Ectodermal cell (in vitro differentiated cells): ENCODE results near the gene CTNNA2.

Experiments used
- H3K27ac ChIP-seq: 2 replicates; pipeline ENCODE4 v1.7.0; 2013; ENCODE audit warnings: mild to moderate bottlenecking, low read depth, low read length; ENCODE audit not compliant: insufficient read depth, poor library complexity, severe bottlenecking
- H3K27me3 ChIP-seq: 2 replicates; pipeline ENCODE4 v1.7.0; 2013; ENCODE audit warnings: mild to moderate bottlenecking, low read length; ENCODE audit not compliant: insufficient read depth, control insufficient read depth, poor library complexity, severe bottlenecking
- H3K36me3 ChIP-seq: one replicate; pipeline ENCODE4 v1.7.0; 2013; ENCODE audit warnings: low read length; ENCODE audit not compliant: control insufficient read depth, insufficient read depth
- H3K4me1 ChIP-seq: one replicate; pipeline ENCODE4 v1.7.0; 2013; ENCODE audit warnings: low read length; ENCODE audit not compliant: control insufficient read depth, insufficient read depth
- H3K4me3 ChIP-seq: 2 replicates; pipeline ENCODE4 v1.7.0; 2013; ENCODE audit warnings: low read depth, low read length, control low read depth; ENCODE audit not compliant: insufficient read depth
- H3K9me3 ChIP-seq: 2 replicates; pipeline ENCODE4 v1.7.0; 2013; ENCODE audit warnings: mild to moderate bottlenecking, low read length, moderate library complexity; ENCODE audit not compliant: control insufficient read depth
- WGBS, 2 experiments: methylation state at CpG; one replicate each; pipeline ENCODE4 v1.1.7; 2013; ENCODE audit warnings: missing lambda C conversion rate in 2 of 2; 5-methylcytosine and 5-hydroxymethylcytosine counted together

CTNNA2 gene

GRCh38 chr2:79903222-79904000, 390.6 kb downstream of the CTNNA2 start:
- no peak overlapping the region for H3K27ac ChIP-seq
- no peaks in the 10 kb centered on the region for H3K36me3 ChIP-seq
- H3K4me1 ChIP-seq, result no peaks in the 10 kb centered on the region
- 88 to 91% methylated on average over 4 to 5 of the region's 5 CpGs for WGBS, 2 experiments
- H3K4me3 ChIP-seq, result no peak overlapping the region
- no peaks in the 10 kb centered on the region for H3K9me3 ChIP-seq
- no peaks in the 10 kb centered on the region for H3K27me3 ChIP-seq

- no peaks in the 10 kb centered on the region for H3K9me3 ChIP-seq
- no peaks in the 10 kb centered on the region for H3K27me3 ChIP-seq
- 90 to 93% methylated on average over 10 of the region's 10 CpGs for WGBS, 2 experiments
- no peaks in the 10 kb centered on the region for H3K4me1 ChIP-seq
- H3K36me3 ChIP-seq, result no peaks in the 10 kb centered on the region
- H3K27ac ChIP-seq, result no peak overlapping the region
- H3K4me3 ChIP-seq, result no peak overlapping the region
These were observed 393.5 kb downstream of the CTNNA2 start for GRCh38 chr2:79906139-79906890.

DNA sequence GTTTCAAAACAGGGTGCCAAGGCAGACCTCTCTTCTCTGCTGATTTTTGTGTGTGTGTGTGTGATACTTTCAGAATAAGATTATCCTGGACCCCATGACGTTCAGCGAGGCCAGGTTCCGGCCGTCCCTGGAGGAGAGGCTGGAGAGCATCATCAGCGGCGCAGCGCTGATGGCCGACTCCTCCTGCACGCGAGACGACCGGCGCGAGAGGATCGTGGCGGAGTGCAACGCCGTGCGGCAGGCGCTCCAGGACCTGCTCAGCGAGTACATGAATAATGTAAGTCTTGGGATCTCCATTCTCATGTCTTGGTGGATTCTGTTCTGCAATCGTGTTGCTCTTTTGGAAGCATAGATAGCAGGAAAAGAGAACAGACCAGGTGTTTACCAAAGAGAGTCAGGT, 396.7 kb downstream of the CTNNA2 start:
- no peak overlapping the region for H3K4me3 ChIP-seq
- H3K4me1 ChIP-seq, result no peaks in the 10 kb centered on the region
- WGBS, 2 experiments, result 95 to 96% methylated on average over 22 of the region's 22 CpGs
- H3K36me3 ChIP-seq, result no peaks in the 10 kb centered on the region
- H3K27ac ChIP-seq, result no peak overlapping the region
- no peaks in the 10 kb centered on the region for H3K9me3 ChIP-seq
- H3K27me3 ChIP-seq, result no peaks in the 10 kb centered on the region

DNA sequence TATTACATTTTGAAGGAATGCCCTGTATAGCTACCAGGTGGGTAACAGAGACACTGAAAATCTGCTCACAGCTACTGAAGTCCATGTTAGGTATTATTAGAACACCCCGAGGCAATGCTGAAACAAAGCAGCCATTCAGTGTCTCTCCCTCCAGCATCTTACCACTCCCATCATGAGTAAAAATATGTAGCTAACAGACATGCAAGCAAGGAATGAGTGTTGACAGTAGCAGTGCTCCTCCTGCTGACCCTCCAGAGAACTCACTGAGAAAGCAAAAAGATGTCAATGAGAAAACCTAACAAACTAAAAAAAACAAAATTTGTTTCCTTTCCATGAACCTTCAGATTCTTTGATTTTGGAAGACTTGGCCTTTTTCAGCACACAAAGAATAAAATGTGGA, 397.8 kb downstream of the CTNNA2 start:
- no peak overlapping the region for H3K27ac ChIP-seq
- H3K4me1 ChIP-seq, result no peaks in the 10 kb centered on the region
- no peaks in the 10 kb centered on the region for H3K36me3 ChIP-seq
- H3K4me3 ChIP-seq, result no peak overlapping the region
- H3K27me3 ChIP-seq, result no peaks in the 10 kb centered on the region
- no peaks in the 10 kb centered on the region for H3K9me3 ChIP-seq
- 88 to 100% methylated on average over 1 of the region's 1 CpG for WGBS, 2 experiments

GRCh38 chr2:79915455-79915854, 402.6 kb downstream of the CTNNA2 start:
- WGBS, 2 experiments, result 86 to 94% methylated on average over 3 of the region's 4 CpGs
- Histone ChIP-seq H3K4me3 (no peak overlapping the region), H3K27me3 (no peaks in the 10 kb centered on the region), H3K4me1 (no peaks in the 10 kb centered on the region), H3K36me3 (no peaks in the 10 kb centered on the region), H3K9me3 (no peaks in the 10 kb centered on the region), H3K27ac (no peak overlapping the region)

GRCh38 chr2:79916285-79916684, 403.4 kb downstream of the CTNNA2 start:
- Histone ChIP-seq H3K9me3 (no peaks in the 10 kb centered on the region), H3K27me3 (no peaks in the 10 kb centered on the region), H3K4me3 (no peak overlapping the region), H3K27ac (no peak overlapping the region), H3K4me1 (no peaks in the 10 kb centered on the region), H3K36me3 (no peaks in the 10 kb centered on the region)
- WGBS, 2 experiments, result 70 to 83% methylated on average over 3 to 4 of the region's 4 CpGs

- 56 to 72% methylated on average over 3 of the region's 3 CpGs for WGBS, 2 experiments
- no peak overlapping the region for H3K4me3 ChIP-seq
- H3K27me3 ChIP-seq, result no peaks in the 10 kb centered on the region
- no peaks in the 10 kb centered on the region for H3K36me3 ChIP-seq
- H3K27ac ChIP-seq, result no peak overlapping the region
- H3K9me3 ChIP-seq, result no peaks in the 10 kb centered on the region
- no peaks in the 10 kb centered on the region for H3K4me1 ChIP-seq
These were observed 407.7 kb downstream of the CTNNA2 start for GRCh38 chr2:79920512-79921076.

DNA sequence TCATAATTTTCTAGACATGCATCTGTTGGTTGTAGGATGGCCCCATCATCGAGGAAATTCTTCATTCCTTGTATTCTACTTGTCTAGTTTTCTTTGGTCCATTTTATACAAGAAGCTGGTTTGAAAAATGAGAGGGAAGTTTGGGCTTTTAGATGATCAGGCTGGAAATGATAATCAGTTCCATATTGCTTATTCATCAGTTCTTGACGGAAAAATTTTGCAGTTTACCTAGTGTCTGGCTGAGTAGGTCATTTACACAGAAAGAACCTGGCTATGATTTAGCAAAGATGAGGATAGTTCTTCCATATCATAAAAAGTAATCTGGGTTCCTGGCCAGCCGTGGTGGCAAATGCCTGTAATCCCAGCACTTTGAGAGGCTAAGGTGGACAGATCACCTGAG, 416.8 kb downstream of the CTNNA2 start:
- Histone ChIP-seq H3K27me3 (no peaks in the 10 kb centered on the region), H3K4me3 (no peak overlapping the region), H3K27ac (no peak overlapping the region), H3K9me3 (no peaks in the 10 kb centered on the region), H3K4me1 (no peaks in the 10 kb centered on the region), H3K36me3 (no peaks in the 10 kb centered on the region)
- WGBS, 2 experiments, result 77 to 81% methylated on average over 3 of the region's 3 CpGs

GRCh38 chr2:79935046-79935732, 422.3 kb downstream of the CTNNA2 start:
- no peak overlapping the region for H3K4me3 ChIP-seq
- no peak overlapping the region for H3K27ac ChIP-seq
- H3K9me3 ChIP-seq, result no peaks in the 10 kb centered on the region
- no peaks in the 10 kb centered on the region for H3K36me3 ChIP-seq
- H3K4me1 ChIP-seq, result no peaks in the 10 kb centered on the region
- no peaks in the 10 kb centered on the region for H3K27me3 ChIP-seq
- WGBS, 2 experiments, result 60 to 69% methylated on average over 3 to 5 of the region's 5 CpGs
